ENCODE measurements around the gene NF1.

GRCh38 chr17:31134576-31134975, 39.8 kb downstream of the NF1 start:
- no peak for TF ChIP-seq CTCF (IDR thresholded peaks at IDR 0.05; ENCODE audit: insufficient read depth, low read length, poor library complexity, severe bottlenecking)
- no peak for TF ChIP-seq EZH2phosphoT487 (conservative IDR thresholded peaks at IDR 0.05; ENCODE audit: low read length)

Data from SU-DHL-6 (cell line).